Measurements from ENCODE around the gene AMH. TPM values are rescaled to one million over a fixed set of nuclear protein-coding genes. Genes with fewer than 3 reads are reported as not detected.

The AMH gene
- total and polyA plus RNA-seq, 2 of the 13 experiments (the other 11 are each of a cell fraction or from before 2014, with no cell fraction given), result 0.03 to 0.18 TPM

DNA sequence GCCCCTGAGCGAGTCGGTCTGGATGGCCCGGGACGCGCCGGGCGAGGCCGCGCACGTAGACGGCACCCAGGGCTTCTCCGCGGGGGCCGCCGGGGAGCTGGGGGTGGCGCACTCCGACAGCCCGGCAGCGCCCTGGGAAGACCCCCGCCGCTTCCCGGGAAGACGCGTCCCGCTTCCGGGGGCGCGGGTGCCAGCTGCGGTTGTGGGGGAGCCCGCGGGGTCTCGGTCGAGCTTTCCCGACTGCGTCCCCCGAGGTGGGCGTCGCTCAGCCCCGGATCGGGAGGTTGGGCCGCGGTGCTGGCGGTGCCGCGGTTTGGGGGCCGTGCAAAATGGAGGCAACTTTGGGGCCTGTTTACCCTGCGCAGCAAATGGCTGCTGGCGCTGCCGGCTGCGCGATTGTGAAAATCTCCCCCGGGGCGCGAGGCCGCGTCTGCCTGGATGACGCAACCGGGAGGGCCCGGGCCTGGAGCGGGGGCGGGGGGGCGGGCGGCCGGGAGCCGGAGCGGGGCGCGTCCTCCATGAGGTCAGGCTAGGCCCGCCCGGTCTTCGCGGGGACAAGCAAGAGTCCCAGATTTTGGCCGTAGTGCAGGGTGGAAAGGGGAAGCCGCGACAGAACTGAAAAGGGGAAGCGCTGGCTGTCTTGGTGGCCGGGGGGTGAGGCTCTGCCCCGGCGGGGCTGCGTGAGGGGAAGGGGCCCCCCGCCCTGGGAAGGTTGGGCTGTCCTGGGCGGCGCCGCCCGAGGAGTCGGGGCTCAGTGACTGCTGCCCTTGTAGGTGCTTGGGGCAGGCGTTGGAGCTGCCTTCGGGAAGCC lies 21.5 kb downstream of the AMH start (continued):
- TF ChIP-seq, protein P1, sequence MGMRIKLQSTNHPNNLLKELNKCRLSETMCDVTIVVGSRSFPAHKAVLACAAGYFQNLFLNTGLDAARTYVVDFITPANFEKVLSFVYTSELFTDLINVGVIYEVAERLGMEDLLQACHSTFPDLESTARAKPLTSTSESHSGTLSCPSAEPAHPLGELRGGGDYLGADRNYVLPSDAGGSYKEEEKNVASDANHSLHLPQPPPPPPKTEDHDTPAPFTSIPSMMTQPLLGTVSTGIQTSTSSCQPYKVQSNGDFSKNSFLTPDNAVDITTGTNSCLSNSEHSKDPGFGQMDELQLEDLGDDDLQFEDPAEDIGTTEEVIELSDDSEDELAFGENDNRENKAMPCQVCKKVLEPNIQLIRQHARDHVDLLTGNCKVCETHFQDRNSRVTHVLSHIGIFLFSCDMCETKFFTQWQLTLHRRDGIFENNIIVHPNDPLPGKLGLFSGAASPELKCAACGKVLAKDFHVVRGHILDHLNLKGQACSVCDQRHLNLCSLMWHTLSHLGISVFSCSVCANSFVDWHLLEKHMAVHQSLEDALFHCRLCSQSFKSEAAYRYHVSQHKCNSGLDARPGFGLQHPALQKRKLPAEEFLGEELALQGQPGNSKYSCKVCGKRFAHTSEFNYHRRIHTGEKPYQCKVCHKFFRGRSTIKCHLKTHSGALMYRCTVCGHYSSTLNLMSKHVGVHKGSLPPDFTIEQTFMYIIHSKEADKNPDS (CRISPR knock-in tag; IDR thresholded peaks at IDR 0.05), result 0 out of 2 replicates have a peak, but pooled peaks have one; percentile 59
- TF ChIP-seq MIXL1 (CRISPR knock-in tag; IDR thresholded peaks at IDR 0.05), result no peak
- TF ChIP-seq AHR (CRISPR knock-in tag; IDR thresholded peaks at IDR 0.05), result no peak
- no peak for TF ChIP-seq NFKB2 (CRISPR knock-in tag; IDR thresholded peaks at IDR 0.05; ENCODE audit: borderline replicate concordance)
- TF ChIP-seq, protein P2, sequence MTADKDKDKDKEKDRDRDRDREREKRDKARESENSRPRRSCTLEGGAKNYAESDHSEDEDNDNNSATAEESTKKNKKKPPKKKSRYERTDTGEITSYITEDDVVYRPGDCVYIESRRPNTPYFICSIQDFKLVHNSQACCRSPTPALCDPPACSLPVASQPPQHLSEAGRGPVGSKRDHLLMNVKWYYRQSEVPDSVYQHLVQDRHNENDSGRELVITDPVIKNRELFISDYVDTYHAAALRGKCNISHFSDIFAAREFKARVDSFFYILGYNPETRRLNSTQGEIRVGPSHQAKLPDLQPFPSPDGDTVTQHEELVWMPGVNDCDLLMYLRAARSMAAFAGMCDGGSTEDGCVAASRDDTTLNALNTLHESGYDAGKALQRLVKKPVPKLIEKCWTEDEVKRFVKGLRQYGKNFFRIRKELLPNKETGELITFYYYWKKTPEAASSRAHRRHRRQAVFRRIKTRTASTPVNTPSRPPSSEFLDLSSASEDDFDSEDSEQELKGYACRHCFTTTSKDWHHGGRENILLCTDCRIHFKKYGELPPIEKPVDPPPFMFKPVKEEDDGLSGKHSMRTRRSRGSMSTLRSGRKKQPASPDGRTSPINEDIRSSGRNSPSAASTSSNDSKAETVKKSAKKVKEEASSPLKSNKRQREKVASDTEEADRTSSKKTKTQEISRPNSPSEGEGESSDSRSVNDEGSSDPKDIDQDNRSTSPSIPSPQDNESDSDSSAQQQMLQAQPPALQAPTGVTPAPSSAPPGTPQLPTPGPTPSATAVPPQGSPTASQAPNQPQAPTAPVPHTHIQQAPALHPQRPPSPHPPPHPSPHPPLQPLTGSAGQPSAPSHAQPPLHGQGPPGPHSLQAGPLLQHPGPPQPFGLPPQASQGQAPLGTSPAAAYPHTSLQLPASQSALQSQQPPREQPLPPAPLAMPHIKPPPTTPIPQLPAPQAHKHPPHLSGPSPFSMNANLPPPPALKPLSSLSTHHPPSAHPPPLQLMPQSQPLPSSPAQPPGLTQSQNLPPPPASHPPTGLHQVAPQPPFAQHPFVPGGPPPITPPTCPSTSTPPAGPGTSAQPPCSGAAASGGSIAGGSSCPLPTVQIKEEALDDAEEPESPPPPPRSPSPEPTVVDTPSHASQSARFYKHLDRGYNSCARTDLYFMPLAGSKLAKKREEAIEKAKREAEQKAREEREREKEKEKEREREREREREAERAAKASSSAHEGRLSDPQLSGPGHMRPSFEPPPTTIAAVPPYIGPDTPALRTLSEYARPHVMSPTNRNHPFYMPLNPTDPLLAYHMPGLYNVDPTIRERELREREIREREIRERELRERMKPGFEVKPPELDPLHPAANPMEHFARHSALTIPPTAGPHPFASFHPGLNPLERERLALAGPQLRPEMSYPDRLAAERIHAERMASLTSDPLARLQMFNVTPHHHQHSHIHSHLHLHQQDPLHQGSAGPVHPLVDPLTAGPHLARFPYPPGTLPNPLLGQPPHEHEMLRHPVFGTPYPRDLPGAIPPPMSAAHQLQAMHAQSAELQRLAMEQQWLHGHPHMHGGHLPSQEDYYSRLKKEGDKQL (CRISPR knock-in tag; IDR thresholded peaks at IDR 0.05; ENCODE audit: low read depth), result no peak
- TF ChIP-seq ZNF766 (CRISPR knock-in tag; IDR thresholded peaks at IDR 0.05; ENCODE audit: borderline replicate concordance), result 0 out of 2 replicates have a peak, but pooled peaks have one; percentile 31
- TF ChIP-seq ZNF207 (IDR thresholded peaks at IDR 0.05; ENCODE audit: borderline replicate concordance), result no peak
- no peak for TF ChIP-seq BORCS8-MEF2B (CRISPR knock-in tag; IDR thresholded peaks at IDR 0.05)
- TF ChIP-seq YEATS4 (CRISPR knock-in tag; IDR thresholded peaks at IDR 0.05; ENCODE audit: borderline replicate concordance), result peak; percentile 58
- no peak for TF ChIP-seq MTA1 (CRISPR knock-in tag; IDR thresholded peaks at IDR 0.05; ENCODE audit: borderline replicate concordance)

Data from HepG2 (cell line).